IMR-90 (cell line): ENCODE data around the gene SMIM29. TPM values are rescaled to one million over a fixed set of nuclear protein-coding genes. Genes with fewer than 3 reads are reported as not detected.

Experiments used
- ATAC-seq: fragments of 200-7000 bp; cut with Tn5 transposase; 2 replicates; pipeline ENCODE4 v1.9.1; 2020; ENCODE audit warnings: low read depth, mild to moderate bottlenecking, moderate library complexity
- BruUV-seq: library from RNA; stranded (reverse); fragments of 400-500 nt; replicated peaks from 2 replicates; lab custom pipeline; 2021; lab: Mats Ljungman, UMichigan
- CTCF ChIA-PET: fragments of 300-600 bp; formaldehyde crosslinking; extraction: SDS; loops from one replicate; lab custom pipeline; 2021; ENCODE audit warnings: antibody characterized with exemption; lab: Yijun Ruan, JAX
- POLR2A ChIA-PET: fragments of 300-600 bp; sonication (Branson Sonifier 250); formaldehyde crosslinking; loops from one replicate; lab custom pipeline; 2022; ENCODE audit warnings: antibody characterized with exemption; ENCODE audit not compliant: unreplicated experiment; lab: Charles Lee
- DNase-seq: peaks from one replicate; pipeline ENCODE4 v3.0.0; 2013
- H2AFZ ChIP-seq: replicated peaks from 2 replicates; pipeline ENCODE3; 2013; ENCODE audit warnings: low read length, mild to moderate bottlenecking; ENCODE audit not compliant: poor library complexity
- H2AK5ac ChIP-seq: 2 replicates; pipeline ENCODE4 v1.6.1; 2013; ENCODE audit warnings: low read depth, low read length, inconsistent platforms
- H2AK9ac ChIP-seq: replicated peaks from 2 replicates; pipeline ENCODE3; 2013; ENCODE audit warnings: mild to moderate bottlenecking, low read depth, low read length, moderate library complexity; ENCODE audit not compliant: poor library complexity
- H2BK120ac ChIP-seq: 2 replicates; pipeline ENCODE4 v1.6.1; 2013; ENCODE audit warnings: low read depth, low read length, inconsistent platforms
- H2BK15ac ChIP-seq: 3 replicates; pipeline ENCODE4 v1.6.1; 2013; ENCODE audit warnings: low read depth, low read length, inconsistent platforms
- H2BK20ac ChIP-seq: 2 replicates; pipeline ENCODE4 v1.6.1; 2013; ENCODE audit warnings: low read depth, mild to moderate bottlenecking, inconsistent platforms, low read length, moderate library complexity
- H2BK5ac ChIP-seq: 2 replicates; pipeline ENCODE4 v1.6.1; 2013; ENCODE audit warnings: mild to moderate bottlenecking, low read depth, low read length, inconsistent platforms; ENCODE audit not compliant: poor library complexity, severe bottlenecking
- H3K14ac ChIP-seq: replicated peaks from 2 replicates; pipeline ENCODE4 v1.6.1; 2013; ENCODE audit warnings: low read depth, low read length, inconsistent platforms
- H3K18ac ChIP-seq: 2 replicates; pipeline ENCODE4 v1.6.1; 2013; ENCODE audit warnings: low read depth, low read length, control low read depth
- H3K23ac ChIP-seq: 2 replicates; pipeline ENCODE4 v1.6.1; 2013; ENCODE audit warnings: low read depth, low read length, inconsistent platforms
- H3K27ac ChIP-seq: 2 replicates; pipeline ENCODE4 v1.5.1; 2013; ENCODE audit warnings: mild to moderate bottlenecking, control low read depth, low read length; ENCODE audit not compliant: insufficient read depth
- H3K27me3 ChIP-seq: 2 replicates; pipeline ENCODE4 v1.6.1; 2013; ENCODE audit warnings: low read length; ENCODE audit not compliant: control insufficient read depth, insufficient read depth
- H3K36me3 ChIP-seq: 2 replicates; pipeline ENCODE4 v1.6.1; 2013; ENCODE audit warnings: low read length, mixed read lengths; ENCODE audit not compliant: control insufficient read depth, insufficient read depth
- H3K4ac ChIP-seq: 2 replicates; pipeline ENCODE4 v1.6.1; 2013; ENCODE audit warnings: low read depth, low read length, inconsistent platforms
- H3K4me1 ChIP-seq: 2 replicates; pipeline ENCODE4 v1.6.1; 2013; ENCODE audit warnings: low read length, mixed read lengths; ENCODE audit not compliant: control insufficient read depth, insufficient read depth
- H3K4me2 ChIP-seq: 2 replicates; pipeline ENCODE4 v1.6.1; 2013; ENCODE audit warnings: low read depth, mild to moderate bottlenecking, control low read depth, low read length, moderate library complexity
- H3K4me3 ChIP-seq: 2 replicates; pipeline ENCODE4 v1.5.1; 2013; ENCODE audit warnings: low read depth, mild to moderate bottlenecking, control low read depth, low read length, moderate library complexity; ENCODE audit not compliant: insufficient read depth
- H3K56ac ChIP-seq: 2 replicates; pipeline ENCODE4 v1.6.1; 2013; ENCODE audit warnings: low read length, inconsistent platforms; ENCODE audit not compliant: insufficient read depth; ENCODE audit errors: extremely low read depth
- H3K79me1 ChIP-seq, 2 experiments: 2 replicates each; pipeline ENCODE4 v1.6.1; 2013; ENCODE audit warnings: low read length in 2 of 2, inconsistent platforms in 1 of 2, low read depth in 1 of 2
- H3K9ac ChIP-seq: 2 replicates; pipeline ENCODE4 v1.6.1; 2013; ENCODE audit warnings: low read depth, low read length, control low read depth
- H3K9me1 ChIP-seq: 2 replicates; pipeline ENCODE4 v1.6.1; 2013; ENCODE audit warnings: low read length, inconsistent platforms; ENCODE audit not compliant: insufficient read depth
- H3K9me3 ChIP-seq: 2 replicates; pipeline ENCODE4 v1.6.1; 2013; ENCODE audit warnings: low read length; ENCODE audit not compliant: control insufficient read depth, insufficient read depth
- H4K20me1 ChIP-seq: 2 replicates; pipeline ENCODE4 v1.6.1; 2013; ENCODE audit warnings: low read length, inconsistent platforms; ENCODE audit not compliant: insufficient read depth
- H4K5ac ChIP-seq: 2 replicates; pipeline ENCODE4 v1.6.1; 2013; ENCODE audit warnings: mild to moderate bottlenecking, low read depth, low read length, control low read depth
- H4K8ac ChIP-seq, 2 experiments: 2 replicates each; pipeline ENCODE4 v1.6.1; 2013; ENCODE audit warnings: low read depth in 2 of 2, low read length in 2 of 2, control low read depth in 1 of 2, inconsistent platforms in 1 of 2
- H4K91ac ChIP-seq: 2 replicates; pipeline ENCODE4 v1.6.1; 2013; ENCODE audit warnings: low read depth, low read length, inconsistent platforms; ENCODE audit not compliant: insufficient read depth
- ELK1 ChIP-seq: fragments of 150-350 bp; IDR thresholded peaks from 2 replicates; pipeline ENCODE4 v1.6.1; 2016; ENCODE audit warnings: low read depth, mild to moderate bottlenecking, low read length, moderate library complexity, borderline replicate concordance
- WGBS, 2 experiments: methylation state at CpG; one replicate each; pipeline versions ENCODE4 v1.1.5 to v1.1.7; 2013; ENCODE audit warnings: missing lambda C conversion rate in 2 of 2; ENCODE audit not compliant: insufficient read length in 1 of 2; ENCODE audit errors: extremely low coverage in 2 of 2; 5-methylcytosine and 5-hydroxymethylcytosine counted together
- dilution Hi-C: fragments of 300-500 bp; cut with HindIII; formaldehyde crosslinking; loops from one replicate; pipeline ENCODE4 v1.14.3; 2018; ENCODE audit warnings: low sequenced_read_pairs; ENCODE audit not compliant: unreplicated experiment
- in situ Hi-C: fragments of 300-500 bp; cut with MboI; formaldehyde crosslinking; loops from 3 replicates; pipeline ENCODE4 v1.14.3; 2019; ENCODE audit warnings: low sequenced_read_pairs, inconsistent platforms, mixed read lengths
- intact Hi-C: fragments of 100-400 bp; cut with micrococcal nuclease; formaldehyde crosslinking; loops from 2 replicates; pipeline ENCODE4 v1.10.0; 2022
- polyA plus RNA-seq, 3 experiments: library from polyadenylated mRNA; depleted of rRNA; stranded (reverse); fragments of >200 nt; gene quantifications; 2 replicates each; pipeline ENCODE4 v1.2.3, GENCODE V29; 2012; ENCODE audit warnings: low replicate concordance in 1 of 3
- total RNA-seq: library from RNA; depleted of rRNA; stranded (reverse); fragments of >200 nt; gene quantifications from 2 replicates; pipeline ENCODE4 v1.2.3, GENCODE V29; 2012

SMIM29 gene
- total and polyA plus RNA-seq, 2 of the 4 experiments (the other 2 are of a cell fraction) = 8.4 to 28.9 TPM

- ChIA-PET CTCF (no interaction called here), POLR2A (no interaction called here)
- H3K4me3 ChIP-seq = no peak overlapping the region
- peaks cover 12% of the 10 kb centered on the region; the same call in 1 of the 2 replicates for H3K9me1 ChIP-seq
- no peak overlapping the region for H3K18ac ChIP-seq
- intact Hi-C loops (no loop called here), in situ Hi-C loops (no loop called here), dilution Hi-C loops (no loop called here)
- H2AK9ac ChIP-seq = no peak overlapping the region
- no peak overlapping the region for H2BK15ac ChIP-seq
- BruUV-seq = no TSS peak
- H2AFZ ChIP-seq = no peak overlapping the region
- H3K56ac ChIP-seq = no peak overlapping the region
- peaks cover 4 to 5% of the 10 kb centered on the region in 2 experiments; a peak in 1 of 4 replicates for H3K79me1 ChIP-seq
- peaks cover 4% of the 10 kb centered on the region; the same call in 1 of the 2 replicates for H4K20me1 ChIP-seq
- no peak overlapping the region for H3K4me2 ChIP-seq
- H2BK5ac ChIP-seq = no peak overlapping the region
- H4K91ac ChIP-seq = no peak overlapping the region
- no peak overlapping the region for H4K8ac ChIP-seq
- no peak overlapping the region for H2BK120ac ChIP-seq
- ATAC-seq (no peak), DNase-seq (no peak)
- no peak overlapping the region for H3K23ac ChIP-seq
- no CpG with 5 or more reads among the region's 5 CpGs for WGBS, 2 experiments
- H2AK5ac ChIP-seq = no peak overlapping the region
- TF ChIP-seq ELK1 = no peak
- peaks cover 5% of the 10 kb centered on the region for H3K9me3 ChIP-seq
- H3K9ac ChIP-seq = no peak overlapping the region
- H4K5ac ChIP-seq = no peak overlapping the region
- H3K36me3 ChIP-seq = peaks cover 21% of the 10 kb centered on the region
- no peak overlapping the region for H3K4ac ChIP-seq
- no peak overlapping the region for H3K14ac ChIP-seq
- peaks cover 10% of the 10 kb centered on the region for H3K4me1 ChIP-seq
- H2BK20ac ChIP-seq = no peak overlapping the region
- no peak overlapping the region for H3K27ac ChIP-seq
- no peaks in the 10 kb centered on the region for H3K27me3 ChIP-seq
Observed at GRCh38 chr6:34288581-34288980, 39.8 kb upstream of the SMIM29 start.
